VCaP (cell line): ENCODE measurements around the gene HIBCH.
"Not testable (repeated sequence)": the region's sequence is repeated elsewhere in the genome, so short reads cannot be mapped to it uniquely, and the experiment has no call there.

ENCODE experiments used
- H3K27ac ChIP-seq: fragments of 450-650 bp; 2 replicates; pipeline ENCODE4 v1.5.1; 2017
- TF ChIP-seq, protein P1 (sequence below): fragments of 450-650 bp; conservative IDR thresholded peaks from 2 replicates; pipeline ENCODE4 v1.5.1; 2017; ENCODE audit warnings: mild to moderate bottlenecking, moderate library complexity

The HIBCH gene

DNA sequence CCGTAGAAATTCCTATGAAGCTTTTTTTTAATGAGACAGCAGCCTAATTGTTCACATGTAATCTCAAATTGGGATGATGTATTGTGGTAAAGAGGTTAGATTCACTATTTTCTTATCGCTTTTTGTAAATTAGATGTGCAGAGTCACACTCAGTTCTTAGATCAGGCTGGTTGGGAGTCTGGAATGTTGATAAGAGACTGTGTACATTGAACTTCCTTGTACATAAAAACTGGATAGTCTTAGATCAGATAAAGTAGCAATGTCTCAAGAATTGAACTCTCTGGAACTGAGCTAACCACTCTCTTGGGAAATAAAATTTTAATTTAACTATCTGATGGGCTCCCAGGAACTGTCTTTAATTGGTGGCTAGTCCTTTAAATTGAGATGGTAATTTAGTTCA is 149.0 kb downstream of the HIBCH start:
- TF ChIP-seq, protein P1, sequence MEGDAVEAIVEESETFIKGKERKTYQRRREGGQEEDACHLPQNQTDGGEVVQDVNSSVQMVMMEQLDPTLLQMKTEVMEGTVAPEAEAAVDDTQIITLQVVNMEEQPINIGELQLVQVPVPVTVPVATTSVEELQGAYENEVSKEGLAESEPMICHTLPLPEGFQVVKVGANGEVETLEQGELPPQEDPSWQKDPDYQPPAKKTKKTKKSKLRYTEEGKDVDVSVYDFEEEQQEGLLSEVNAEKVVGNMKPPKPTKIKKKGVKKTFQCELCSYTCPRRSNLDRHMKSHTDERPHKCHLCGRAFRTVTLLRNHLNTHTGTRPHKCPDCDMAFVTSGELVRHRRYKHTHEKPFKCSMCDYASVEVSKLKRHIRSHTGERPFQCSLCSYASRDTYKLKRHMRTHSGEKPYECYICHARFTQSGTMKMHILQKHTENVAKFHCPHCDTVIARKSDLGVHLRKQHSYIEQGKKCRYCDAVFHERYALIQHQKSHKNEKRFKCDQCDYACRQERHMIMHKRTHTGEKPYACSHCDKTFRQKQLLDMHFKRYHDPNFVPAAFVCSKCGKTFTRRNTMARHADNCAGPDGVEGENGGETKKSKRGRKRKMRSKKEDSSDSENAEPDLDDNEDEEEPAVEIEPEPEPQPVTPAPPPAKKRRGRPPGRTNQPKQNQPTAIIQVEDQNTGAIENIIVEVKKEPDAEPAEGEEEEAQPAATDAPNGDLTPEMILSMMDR = no peak

DNA sequence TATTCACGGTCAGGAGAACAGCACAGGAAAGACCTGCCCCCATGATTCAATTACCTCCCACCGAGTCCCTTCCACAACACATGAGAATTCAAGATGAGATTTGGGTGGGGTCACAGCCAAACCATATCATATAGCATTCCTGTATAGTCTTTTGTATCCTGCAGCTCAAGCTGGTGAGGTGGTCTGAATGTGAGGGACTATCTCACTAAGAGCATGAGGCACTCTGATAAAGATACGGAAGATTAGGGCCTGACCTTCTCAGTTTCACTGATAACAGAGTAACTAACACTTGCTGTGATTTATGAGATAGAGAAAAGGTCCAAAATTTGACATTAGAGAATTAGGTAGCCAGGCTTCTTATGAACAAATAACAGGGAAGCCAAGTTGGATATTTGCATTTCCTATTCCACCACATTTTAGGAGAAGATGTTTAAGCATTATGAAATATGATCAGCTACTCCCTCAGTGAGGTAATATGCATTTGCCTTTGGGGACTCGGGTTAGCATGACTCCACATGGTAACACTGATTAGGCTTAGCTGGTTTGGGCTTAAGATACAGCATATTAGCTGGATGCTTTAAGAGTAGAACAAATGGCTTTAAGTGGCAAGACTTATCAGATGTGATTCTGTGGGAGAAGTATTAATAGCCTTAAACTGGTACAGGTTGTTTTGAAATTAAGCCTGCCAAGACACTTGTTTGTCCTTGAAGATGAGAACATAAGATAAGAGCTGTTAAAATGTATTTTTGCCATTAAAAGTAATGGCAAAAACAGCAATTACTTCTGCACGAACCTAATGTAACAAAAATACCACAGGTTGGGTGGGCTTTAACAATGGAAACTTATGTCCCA is 150.2 kb downstream of the HIBCH start:
- TF ChIP-seq, protein P1 = no peak
- peak overlapping the region; percentile 62 for H3K27ac ChIP-seq

More for the DNA sequence above, 149.0 kb downstream of the HIBCH start:
- peak overlapping the region; percentile 62 for H3K27ac ChIP-seq

DNA sequence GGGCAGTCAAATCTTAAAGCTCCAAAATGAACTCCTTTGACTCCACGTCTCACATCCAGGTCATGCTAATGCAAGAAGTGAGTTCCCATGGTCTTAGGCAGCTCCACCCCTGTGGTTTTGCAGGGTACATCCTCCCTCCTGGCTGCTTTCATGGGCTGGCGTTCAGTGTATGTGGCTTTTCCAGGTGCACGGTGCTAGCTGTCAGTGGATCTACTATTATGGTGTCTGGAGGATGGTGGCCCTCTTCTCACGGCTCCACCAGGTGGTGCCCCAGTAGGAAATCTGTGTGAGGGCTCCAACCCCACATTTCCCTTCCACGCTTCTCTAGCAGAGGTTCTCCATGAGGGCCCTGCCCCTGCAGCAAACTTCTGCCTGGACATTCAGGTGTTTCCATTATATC is 151.9 kb downstream of the HIBCH start:
- TF ChIP-seq, protein P1 = no peak
- H3K27ac ChIP-seq = no peak overlapping the region

DNA sequence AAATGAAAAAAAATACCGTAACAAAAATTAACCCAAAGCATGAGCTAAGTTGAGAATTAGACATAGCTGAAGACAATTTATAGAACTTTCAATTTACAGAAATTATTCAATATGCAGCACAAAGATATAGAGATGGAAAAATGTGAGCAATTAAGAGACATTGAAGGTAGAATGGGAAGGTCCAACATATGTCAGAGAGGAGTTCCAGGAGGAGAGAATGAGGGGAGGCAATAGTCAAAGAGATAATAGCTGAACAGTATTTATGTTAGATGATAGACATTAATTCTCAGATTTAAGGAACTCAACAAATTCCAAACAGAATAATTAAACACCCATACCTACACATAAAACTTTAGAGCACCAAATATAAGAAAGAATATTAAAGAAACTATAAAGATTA is 154.1 kb downstream of the HIBCH start:
- TF ChIP-seq, protein P1 = no peak
- H3K27ac ChIP-seq = no peak overlapping the region

DNA sequence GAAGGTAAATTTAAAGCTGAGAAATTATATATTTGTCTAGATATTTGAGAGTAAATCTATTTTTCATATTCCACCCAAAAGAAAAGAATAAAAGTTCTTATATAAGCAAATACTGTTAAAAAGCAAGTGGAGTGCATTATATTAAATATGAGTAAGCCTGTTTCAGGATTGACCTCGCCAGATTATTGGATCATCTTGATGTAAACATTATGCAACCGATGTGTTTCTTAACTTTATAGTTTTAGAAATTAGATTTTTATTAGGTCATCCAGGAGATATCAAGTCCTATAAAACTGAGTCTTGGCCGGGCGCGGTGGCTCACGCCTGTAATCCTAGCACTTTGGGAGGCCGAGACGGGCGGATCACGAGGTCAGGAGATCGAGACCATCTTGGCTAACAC is 156.8 kb downstream of the HIBCH start:
- TF ChIP-seq, protein P1 = no peak

DNA sequence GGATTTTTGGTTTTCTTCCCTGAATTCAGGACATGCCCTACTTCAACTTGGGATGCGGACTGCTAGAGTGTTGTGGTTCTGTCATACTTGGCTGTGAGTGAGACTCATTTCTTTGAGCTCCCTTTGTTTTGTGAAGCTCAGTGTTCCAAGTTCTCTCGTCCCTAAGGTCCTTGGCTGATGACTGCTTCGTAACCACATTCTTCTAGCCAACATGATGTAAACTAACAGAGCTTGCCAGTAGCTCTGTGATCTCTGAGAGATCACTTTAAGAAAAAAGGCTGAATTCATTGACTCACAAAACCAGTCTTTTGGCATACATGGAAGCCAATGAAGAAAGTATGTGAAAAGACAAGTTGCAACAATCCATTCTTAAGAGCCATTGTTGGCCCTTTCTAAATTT is 160.2 kb downstream of the HIBCH start:
- no peak overlapping the region for H3K27ac ChIP-seq
- TF ChIP-seq, protein P1 = no peak

More for the DNA sequence above, 156.8 kb downstream of the HIBCH start:
- no peak overlapping the region for H3K27ac ChIP-seq

DNA sequence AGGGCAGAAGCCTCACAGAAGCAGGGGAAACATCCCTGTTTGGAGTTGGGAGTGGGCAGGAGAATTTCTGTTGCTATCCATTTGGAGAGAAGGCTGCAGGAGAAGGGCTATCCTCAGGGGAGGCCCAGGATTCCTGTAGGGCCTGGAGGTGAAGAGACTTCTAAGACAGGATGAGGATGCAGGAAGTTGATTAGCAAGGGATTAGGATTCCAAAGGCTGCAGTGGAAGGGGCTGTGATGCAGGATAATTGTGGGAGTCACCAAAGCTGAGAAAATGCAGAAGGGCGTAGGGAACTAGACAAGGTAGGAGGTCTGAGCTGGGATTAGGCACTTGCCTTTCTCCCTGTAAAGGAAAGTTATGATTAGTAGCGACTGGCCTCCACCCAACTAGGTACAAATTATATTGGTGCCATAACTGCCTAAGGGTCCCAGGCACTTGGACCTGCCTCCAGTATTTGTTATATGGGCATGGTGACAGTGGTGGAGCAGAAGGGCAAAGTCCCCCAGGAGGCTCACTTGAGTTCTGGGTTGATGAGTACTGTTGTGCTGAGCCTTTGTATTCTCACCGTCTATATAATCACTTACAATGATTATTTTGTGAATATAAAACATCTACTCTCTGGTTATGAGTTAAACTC is 160.7 kb downstream of the HIBCH start:
- H3K27ac ChIP-seq = no peak overlapping the region
- TF ChIP-seq, protein P1 = no peak

DNA sequence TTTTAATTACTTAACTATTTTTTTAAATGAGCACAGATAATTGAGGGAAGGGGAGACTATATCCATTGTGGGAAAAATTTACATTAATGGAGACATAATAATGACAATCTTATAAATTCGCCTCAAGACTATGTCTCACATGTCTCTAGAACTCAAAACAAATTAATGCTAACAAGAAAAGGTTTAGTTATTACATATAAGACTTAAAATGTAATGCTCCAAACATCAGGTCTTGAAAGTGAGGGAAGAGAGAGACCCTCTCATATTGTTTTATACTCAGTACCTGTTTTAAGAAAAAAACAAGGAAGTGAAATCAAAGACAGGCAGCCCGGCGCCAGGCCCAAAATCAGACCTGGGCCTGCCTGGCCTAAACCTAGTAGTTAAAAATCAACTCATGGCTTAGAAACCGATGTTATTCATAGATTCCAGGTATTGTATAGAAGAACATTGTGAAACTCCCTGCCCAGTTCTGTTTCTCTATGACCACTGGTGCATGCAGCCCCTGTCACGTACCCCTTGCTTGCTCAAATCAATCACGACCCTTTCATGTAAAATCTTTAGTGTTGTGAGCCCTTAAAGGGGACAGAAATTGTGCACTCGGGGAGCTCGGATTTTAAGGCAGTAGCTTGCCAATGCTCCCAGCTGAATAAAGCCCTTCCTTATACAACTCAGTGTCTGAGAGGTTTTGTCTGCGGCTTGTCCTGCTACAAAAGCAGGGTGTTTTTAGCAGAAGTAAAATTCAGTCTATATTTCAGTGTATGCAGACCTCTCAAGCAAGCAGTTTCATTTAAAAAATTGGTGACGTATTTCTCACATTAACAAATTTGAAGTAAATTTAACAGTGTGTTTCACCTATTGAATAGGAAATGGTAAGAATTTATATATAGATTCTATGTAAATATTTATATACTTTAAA is 161.8 kb downstream of the HIBCH start:
- not testable (repeated sequence) for H3K27ac ChIP-seq
